Endothelial cell of umbilical vein (primary cell): Measurements from ENCODE around the gene ATN1.

Source experiments
- JUN ChIP-seq: IDR thresholded peaks from 2 replicates; pipeline ENCODE4 v1.6.1; 2011; ENCODE audit warnings: borderline replicate concordance, low read depth; ENCODE audit not compliant: insufficient read length, insufficient read depth
- POLR2A ChIP-seq: IDR thresholded peaks from 2 replicates; pipeline ENCODE4 v1.6.1; 2012; ENCODE audit warnings: low read depth, mild to moderate bottlenecking, control low read depth, low read length
- TF ChIP-seq, protein P1 (sequence below), 2 donors: IDR thresholded peaks; 1 replicate in 1 of 2; 2 replicates in 1 of 2; pipeline ENCODE4 v1.5.1; 2011; ENCODE audit warnings: low read length in 2 of 2, mild to moderate bottlenecking in 2 of 2, moderate library complexity in 2 of 2, control low read depth in 1 of 2, inconsistent platforms in 1 of 2, low read depth in 1 of 2; ENCODE audit not compliant: insufficient read depth in 1 of 2; ENCODE audit errors: extremely low read depth in 1 of 2

DNA sequence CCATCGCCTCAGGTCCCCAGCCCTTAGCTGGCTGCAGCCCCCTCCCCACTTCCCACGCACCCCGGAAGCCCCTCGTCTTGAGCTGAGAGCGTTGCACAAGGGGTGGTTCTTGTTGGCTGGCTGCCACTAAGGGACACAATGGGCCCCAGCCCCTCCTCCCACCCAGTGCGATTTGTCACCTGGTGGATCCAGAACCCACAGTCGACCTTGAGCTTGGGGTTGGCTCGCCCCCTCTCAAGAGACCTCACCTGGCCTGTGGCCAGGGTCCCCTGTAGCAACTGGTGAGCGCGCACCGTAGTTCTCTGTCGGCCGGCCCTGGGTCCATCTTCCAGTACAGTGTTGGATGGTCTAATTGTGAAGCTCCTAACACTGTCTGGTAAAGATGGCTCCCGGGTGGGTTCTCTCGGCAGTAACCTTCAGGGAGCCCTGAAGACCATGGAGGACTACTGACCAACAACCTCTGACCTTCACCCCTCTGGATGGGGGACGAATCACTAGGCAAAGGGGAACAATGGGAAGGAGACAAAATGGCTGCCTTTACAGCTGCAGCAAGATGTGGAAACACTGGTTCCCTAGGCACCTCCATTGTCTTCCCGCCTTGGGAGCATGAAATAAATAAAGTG, 36.1 kb downstream of the ATN1 start:
- TF ChIP-seq, protein P1, sequence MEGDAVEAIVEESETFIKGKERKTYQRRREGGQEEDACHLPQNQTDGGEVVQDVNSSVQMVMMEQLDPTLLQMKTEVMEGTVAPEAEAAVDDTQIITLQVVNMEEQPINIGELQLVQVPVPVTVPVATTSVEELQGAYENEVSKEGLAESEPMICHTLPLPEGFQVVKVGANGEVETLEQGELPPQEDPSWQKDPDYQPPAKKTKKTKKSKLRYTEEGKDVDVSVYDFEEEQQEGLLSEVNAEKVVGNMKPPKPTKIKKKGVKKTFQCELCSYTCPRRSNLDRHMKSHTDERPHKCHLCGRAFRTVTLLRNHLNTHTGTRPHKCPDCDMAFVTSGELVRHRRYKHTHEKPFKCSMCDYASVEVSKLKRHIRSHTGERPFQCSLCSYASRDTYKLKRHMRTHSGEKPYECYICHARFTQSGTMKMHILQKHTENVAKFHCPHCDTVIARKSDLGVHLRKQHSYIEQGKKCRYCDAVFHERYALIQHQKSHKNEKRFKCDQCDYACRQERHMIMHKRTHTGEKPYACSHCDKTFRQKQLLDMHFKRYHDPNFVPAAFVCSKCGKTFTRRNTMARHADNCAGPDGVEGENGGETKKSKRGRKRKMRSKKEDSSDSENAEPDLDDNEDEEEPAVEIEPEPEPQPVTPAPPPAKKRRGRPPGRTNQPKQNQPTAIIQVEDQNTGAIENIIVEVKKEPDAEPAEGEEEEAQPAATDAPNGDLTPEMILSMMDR (IDR thresholded peaks at IDR 0.05; ENCODE audit: extremely low read depth in 1 of 2, insufficient read depth in 1 of 2, low read depth in 1 of 2, low read length in 2 of 2), result no peak
- TF ChIP-seq POLR2A (no peak), JUN (no peak)
